DMS153 (cell line): ENCODE results near the gene MBTD1.
"Not testable (repeated sequence)": the region's sequence is repeated elsewhere in the genome, so short reads cannot be mapped to it uniquely, and the experiment has no call there.

Experiments
- DNase-seq: peaks from one replicate; lab custom pipeline; 2025; lab: John Stamatoyannopoulos, UW

The MBTD1 gene

DNA sequence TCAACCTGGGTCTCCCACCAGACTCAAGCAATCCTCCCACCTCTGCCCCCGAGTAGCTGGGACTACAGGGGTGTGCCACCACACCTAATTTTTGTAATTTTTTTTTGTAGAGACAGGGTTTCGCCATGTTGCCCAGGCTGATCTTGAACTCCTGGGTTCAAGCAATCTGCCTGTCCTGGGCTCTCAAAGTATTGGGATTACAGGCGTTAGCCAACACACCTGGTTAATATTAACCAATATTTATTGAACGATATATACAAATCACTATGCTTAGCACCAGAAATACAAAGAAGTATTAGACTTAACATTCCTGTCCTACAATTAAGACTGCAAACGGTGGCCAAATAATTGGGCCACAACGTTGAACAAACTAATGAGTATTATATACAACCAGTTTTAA, 4.2 kb downstream of the MBTD1 start:
- no peak for DNase-seq

DNA sequence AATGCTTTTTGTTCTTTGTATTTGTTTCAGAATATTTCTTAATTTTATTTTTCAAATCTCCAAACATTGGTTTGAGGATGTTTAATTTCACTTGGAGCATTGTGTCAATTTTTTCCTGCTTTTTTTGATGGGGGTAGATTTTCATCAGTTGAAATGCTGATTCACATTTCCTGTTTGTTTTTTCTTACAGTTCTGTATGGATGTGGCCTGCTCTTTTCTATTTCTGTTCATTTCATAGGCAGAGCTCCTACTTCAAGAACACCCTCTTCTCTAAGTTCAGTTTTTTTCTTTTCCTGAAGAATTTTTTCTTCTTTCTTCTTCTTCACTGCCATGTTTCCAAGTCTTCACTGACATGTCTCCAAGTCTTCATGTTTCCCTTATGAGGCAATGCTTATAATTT, 8.8 kb downstream of the MBTD1 start:
- no peak for DNase-seq

DNA sequence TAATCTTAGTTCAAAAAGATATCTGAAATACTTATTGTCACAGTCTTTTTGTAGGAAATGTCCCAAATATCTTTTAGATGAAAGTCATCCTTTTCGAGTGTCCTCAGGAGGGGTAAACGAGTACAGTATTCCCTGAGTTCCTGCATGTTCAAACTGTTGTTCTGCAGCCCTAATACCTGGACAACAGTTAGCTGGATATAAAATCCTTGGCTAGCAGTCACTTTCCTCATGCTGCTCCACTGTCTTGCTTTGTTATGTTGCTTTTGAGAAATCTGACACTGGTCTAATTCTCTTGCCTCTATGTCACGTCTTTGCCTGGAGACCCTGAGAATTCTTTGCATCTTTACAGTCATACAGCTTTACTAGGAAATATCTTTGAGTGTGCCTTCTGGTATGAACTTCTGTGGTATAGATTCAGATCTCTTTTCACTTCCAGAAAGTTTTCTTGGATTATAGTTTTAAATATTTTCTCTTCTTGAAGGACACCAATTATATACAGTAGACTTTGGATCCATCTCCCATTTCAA, 9.5 kb downstream of the MBTD1 start:
- DNase-seq, result no peak

DNA sequence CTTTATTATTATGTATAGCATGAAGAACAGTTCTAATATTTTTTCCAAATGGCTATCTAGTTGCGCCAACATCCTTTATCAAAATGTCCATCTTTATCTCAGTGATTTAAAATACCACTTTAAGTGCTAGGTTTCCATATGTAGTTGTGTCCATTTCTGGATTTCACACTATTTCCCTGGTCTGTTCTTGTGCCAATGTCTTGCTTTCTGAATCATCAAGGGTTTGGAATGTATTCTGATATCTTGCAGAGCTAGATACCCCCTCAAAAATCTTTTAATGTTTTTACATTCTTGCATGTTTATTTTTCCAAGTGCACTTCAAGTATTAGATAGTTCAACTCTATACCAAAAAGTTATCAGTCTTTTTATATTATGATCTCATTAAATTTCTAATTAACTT, 14.3 kb downstream of the MBTD1 start:
- DNase-seq, result no peak

DNA sequence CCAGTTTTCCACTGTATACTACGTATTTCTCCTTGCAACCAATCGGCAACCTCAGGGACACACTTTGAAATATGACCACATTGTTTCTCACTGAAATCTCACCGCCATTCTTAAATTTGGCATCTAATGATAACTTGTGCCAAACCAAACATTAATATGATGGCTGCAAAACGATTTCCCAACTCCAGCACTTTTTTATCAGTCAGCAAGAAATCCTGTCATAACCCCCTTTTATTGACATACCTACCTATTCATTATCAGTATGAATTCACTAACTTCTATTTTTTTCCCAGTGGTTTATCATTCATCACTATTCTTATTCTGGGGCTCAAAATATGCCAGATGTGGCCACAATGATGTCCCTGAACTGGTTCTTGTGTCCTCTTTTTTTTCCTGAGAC, 15.8 kb downstream of the MBTD1 start:
- no peak for DNase-seq

DNA sequence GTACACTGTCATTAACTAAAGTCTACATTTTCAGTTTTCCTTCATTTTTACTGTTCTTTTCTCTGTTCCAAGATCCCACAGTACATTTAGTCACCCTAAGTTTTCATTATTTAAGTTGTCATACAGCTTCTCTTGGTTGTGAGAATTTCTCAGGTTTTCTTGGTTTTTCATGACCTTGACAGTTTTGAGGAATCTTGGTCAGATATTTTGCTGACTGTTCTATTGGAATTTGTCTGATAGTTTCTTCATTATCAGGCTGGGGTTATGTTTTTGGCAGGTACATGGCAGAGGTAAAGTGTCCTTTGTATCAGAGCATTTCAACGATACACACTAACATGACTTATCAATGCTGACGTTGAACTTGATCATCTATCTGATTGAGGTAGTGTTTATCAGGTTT, 19.6 kb downstream of the MBTD1 start:
- no peak for DNase-seq

DNA sequence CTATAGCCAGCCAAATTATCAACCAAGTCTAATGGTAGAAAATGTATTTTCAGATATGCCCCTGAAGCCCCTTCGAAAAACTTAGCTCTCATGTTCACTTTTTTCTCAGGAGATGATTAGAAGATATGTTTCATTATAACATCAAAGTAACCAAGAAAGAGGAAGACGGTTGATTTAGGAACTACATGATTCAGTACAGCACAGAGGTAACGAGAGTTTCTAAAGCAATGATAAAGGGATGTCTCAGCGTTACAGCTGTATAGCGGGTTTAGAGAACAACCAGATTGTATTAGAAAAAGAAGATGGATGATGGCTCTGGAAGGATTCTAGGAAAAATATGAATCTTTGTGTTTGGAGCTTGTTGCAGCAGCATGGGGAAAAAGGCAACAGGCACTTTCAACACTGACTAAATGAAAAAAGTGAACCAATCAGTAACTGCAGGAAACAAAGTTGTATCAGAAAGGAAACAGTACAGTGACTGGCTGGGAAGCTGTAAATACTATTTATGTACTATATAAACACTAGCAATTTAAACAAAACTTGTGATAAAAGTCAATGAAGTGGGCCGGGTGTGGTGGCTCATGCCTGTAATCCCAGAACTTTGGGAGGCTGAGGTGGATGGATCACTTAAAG, 21.5 kb downstream of the MBTD1 start:
- no peak for DNase-seq

DNA sequence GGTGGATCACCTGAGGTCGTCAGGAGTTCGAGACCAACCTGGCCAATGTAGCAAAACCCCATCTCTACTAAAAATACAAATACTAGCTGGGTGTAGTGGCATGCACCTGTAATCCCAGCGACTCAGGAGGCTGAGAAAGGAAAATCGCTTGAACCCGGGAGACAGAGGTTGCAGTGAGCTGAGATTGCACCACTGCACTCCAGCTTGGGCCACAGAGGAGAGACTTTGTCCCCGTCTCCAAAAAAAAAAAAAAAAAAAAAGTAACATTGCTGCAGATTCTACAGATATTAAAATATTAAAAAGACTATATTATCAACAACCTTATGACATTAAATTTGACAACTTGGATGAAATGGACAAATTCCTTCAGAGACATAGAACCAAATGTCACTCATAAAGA, 25.7 kb downstream of the MBTD1 start:
- no peak for DNase-seq

DNA sequence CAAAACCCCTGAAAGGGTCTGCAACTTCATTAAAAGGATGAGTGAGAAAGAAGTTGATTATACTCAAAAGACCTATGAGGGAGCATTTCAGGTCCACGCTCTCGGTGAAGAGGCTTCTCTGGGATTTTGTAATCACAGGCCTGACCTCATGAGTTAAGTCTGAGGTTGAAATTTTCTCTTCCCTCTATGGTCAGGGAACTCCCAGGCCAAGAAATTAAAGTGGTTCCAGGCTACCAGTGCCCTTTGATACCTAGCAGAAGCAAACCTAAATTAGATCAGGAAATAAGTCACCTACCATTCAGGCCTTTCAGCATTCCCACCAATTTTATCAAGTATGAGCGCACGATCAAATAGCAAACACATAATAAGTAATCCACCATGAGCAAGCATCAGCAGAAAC, 27.9 kb downstream of the MBTD1 start:
- DNase-seq, result no peak

DNA sequence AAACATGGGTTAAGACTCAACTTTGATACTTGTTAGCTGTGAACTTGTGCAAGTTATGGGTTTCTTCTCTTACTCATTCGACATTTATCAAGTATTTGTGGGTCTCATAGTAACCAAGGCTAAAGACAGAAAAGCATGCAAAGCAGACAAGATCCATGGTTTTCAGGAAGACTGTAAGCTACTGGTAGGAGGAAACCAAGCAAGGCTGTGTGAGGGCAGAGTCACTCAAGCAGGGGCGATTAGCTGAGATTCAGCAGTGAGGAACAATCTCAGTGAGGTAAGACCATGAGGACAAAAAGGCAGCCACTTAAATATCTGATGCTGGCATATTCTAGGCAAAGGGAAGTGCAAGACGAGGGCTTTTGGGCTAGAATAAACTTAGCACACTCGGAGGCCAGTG, 29.5 kb downstream of the MBTD1 start:
- no peak for DNase-seq

DNA sequence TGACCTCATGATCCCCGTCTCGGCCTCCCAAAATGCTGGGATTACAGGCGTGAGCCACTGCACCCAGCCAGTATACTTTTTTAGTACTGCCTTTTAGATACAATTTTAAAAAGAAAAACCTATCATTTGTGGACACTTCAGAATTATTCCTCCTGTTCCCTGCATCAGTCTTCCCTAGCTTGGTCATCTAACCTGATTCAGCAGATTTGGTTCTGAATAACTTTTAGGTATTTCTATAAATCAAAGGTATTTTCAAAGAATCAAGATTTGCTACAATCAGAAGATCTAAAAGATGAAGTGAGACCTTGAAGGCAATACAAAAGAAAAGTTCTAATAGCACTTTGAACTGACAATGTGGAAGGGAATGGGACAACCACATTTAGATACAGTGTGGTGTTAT, 30.0 kb downstream of the MBTD1 start:
- DNase-seq, result no peak

DNA sequence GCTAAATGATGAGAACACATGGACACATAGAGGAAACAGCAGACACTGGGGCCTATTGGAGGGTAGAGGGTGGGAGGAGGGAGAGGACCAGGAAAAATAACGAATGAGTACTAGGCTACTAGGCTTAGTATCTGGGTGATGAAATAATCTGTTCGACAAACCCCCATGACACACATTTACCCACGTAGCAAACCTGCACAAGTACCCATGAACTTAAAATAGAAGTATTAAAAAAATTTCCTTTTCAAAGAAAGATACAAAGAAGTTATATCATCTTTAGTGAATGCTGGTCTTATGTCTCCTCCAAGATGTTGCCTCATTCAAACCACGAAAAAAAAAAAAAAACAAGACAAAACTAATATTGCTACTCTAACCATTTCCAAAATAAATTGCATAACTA, 31.7 kb downstream of the MBTD1 start:
- no peak for DNase-seq

DNA sequence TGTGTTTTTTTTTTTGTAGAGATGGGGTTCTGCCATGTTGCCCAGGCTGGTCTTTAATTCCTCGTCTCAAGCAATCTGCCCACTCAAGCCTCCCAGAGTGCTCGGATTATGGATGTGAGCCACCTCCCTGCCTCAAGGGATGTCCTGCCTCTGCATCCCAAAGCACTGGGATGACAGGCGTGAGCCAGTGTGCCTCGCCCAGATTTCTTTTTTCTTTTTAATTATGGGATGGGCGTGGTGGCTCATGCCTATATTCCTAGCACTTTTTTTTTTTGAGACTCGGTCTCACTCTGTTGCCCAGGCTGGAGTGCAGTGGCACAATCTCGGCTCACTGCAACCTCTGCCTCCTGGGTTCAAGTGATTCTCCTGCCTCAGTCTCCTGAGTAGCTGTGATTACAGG, 34.3 kb downstream of the MBTD1 start:
- not testable (repeated sequence) for DNase-seq

DNA sequence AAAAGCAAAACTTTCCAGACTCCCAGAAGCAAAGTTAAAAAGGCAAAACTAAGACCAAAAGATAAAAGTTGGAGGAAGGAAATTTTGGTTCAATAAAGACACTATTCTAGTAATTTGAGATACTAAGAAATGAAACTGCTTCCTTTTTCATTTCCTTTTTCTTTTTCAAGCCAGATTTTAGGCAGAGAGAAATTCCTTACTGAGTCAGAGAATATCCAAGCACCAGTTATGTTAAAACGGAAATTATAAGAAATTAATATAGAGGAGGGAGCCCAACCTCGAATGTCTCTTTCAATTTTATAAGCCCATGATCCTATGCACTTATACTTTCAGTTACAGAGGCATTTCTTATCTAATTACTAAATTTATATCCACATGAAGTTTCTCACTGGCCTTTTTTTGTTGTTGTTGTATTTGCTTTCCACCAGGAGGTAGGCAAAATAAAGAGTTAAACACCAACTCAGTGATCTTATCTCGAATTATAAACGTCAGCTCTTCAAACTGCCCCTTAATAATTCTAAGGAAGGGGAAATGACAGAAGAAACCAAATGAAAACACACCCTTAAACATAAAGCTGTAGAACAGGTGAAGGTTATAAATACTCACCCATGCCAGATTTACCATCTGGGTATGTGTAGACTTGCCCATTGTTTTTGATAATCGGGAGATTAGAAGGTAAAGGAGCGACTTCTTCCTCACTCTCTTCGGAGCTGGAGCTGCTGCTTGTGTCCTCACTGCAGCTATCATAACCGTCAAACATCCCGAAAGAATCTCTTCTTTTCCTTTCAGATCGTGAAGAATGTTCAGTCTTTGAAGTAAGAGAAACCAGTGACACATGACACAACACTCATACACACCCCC, 35.2 kb downstream of the MBTD1 start:
- DNase-seq, result no peak

DNA sequence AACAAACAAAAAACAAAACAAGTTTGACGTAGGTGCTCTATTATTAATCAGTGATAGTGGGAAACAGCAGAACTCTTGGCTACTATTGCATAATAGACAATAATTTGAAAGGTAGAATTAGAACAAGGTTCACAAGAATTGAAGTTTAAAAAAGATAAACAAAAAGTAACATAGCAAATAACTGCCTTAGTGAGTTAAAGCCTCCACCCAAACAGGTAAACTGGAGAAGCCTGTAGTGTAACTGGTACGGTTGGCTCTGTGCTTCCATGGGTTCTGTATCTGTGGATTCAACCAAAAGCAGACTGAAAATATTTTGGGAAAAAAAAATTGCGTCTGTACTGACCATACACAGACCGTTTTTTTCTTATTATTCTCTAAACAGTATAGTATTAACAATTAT, 38.5 kb downstream of the MBTD1 start:
- no peak for DNase-seq

DNA sequence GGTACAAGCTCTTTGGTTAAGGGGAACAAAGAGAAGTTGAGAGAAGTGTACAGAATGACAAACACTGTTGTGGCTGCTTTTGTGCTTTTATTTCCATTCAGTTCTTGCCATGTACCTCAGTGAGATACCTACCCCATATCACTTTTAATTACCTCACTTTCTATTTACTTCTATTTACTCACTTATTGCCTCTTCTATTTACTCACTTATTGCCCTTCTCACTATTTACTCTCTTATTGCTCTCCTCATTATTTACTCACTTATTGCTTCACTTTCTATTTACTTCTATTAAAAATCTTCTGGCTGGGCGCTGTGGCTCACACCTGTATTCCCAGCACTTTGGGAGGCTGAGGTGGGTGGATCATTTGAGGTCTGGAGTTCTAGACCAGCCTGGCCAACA, 41.9 kb downstream of the MBTD1 start:
- no peak for DNase-seq

DNA sequence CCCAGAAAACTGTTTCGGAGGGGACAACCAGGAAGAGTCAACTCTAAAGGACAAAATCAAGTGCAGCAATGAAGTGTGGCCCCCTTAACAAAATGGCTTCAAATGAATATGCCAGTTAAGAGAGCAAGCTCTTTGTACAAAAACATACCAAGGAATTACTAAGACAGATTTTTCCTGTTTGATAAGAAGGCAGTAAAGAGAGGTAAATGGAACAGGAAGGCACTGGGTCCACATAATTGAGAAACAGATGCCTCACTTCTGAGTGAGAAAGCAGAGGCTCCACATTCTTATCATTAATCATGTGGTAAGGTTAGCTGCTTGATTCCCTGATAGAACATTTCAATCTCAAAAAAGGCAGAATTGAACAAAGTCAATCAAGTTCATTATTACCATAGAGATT, 44.9 kb downstream of the MBTD1 start:
- DNase-seq, result no peak

DNA sequence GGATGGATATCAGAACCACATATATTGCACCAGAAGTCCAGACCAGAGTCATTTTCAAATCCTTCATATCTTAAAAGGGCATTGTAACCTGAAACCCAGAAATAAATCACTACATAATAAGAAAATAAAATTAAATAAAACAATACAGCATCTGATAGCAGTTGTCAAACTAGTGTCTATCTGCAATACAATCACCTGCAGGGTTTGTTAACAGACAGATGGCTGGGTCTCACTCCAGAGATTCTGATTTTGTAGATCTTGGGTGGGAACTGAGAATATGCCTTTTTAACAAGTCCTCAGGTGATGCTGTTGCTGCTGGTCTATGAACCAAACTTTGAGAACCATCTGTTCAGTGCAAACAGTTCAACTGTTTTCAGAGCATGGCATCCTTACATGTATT, 56.0 kb downstream of the MBTD1 start:
- DNase-seq, result no peak

DNA sequence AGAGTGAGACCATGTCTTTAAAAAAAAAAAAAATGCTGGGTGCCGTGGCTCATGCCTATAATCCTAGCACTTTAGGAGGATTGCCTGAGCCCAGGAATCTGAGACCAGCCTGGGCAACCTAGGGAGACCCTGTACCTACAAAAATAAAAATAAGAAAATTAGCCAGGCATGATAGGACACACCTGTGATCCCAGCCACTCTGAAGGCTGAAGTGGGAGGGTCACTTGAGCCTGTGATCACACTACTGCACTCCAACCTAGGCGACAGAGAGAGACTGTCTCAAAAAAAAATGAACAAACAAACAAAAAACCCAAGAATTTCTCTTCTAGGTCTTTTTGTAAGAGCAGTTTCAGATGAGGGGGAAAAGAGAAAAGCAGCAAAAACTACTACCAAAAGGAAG, 59.0 kb downstream of the MBTD1 start:
- no peak for DNase-seq

DNA sequence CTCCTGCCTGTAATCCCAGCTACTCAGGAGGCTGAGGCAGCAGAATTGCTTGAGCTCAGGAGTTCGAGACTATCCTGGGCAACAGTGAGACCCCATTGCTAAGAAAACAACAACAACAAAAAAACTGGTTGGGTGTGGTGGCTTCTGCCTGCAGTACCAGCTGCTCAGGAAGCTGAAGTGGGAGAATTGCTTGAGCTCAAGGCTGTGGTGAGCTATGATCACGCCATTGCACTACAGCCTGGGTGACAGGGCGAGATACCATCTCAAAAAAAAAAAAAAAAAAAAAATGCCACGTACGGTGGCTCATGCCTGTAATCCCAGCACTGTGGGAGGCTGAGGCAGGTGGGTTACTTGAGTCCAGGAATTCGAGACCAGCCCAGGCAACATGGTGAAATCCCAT, 59.6 kb downstream of the MBTD1 start:
- no peak for DNase-seq

DNA sequence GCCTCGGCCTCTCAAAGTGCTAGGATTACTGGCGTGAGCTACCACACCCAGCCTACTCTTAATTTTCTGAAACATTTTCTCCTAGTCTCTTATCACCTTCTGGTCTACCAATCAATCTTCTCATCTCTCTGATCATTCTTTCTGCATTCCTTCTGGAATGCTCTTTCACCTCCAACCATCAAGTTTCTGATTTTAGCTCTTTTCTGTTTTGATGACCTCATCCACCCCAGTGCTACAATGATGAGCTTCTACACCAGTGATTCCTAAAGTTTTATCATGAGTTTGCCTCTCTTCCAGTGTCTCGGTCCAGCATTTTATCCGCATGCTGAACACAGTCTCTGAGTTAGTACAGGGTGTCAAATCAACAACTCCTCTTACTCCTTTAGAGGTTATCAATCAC, 62.1 kb downstream of the MBTD1 start:
- no peak for DNase-seq

DNA sequence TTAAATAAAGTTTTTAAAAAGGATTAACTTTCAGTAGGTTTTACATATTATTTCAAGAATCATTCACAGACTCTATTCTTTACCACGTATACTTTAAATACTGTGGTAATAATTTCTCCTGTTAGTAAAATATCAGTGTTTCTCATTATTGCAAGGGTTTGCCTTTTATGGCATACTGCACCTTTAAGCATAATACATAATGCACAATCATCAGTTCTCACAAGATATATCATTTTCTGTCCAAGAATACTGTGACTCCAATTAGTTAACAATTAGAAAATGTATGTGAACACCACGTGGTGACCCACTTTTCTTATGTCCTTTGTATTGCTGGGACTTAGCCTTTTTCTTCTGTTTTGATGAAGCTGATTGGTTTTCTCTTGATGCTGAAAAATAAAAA, 68.0 kb downstream of the MBTD1 start:
- DNase-seq, result no peak

DNA sequence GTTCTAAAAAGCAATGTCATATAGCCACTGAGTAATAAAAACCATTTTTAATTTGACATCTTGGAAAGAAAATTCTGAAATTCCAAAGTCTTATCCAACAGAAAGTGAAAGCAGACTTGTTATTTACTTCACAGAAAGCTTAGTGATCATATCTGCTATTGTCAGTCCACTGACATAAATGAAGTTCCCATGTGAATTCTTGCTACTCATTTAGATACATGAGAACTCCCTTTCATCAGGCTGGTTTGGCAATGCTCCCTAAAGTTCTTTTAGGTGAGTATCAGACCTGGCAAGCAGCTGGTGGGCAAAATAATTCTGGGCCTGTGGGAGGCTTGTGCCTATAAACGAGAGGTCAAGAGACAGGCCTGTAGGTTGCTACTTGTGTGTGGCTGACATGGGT, 70.2 kb downstream of the MBTD1 start:
- no peak for DNase-seq

DNA sequence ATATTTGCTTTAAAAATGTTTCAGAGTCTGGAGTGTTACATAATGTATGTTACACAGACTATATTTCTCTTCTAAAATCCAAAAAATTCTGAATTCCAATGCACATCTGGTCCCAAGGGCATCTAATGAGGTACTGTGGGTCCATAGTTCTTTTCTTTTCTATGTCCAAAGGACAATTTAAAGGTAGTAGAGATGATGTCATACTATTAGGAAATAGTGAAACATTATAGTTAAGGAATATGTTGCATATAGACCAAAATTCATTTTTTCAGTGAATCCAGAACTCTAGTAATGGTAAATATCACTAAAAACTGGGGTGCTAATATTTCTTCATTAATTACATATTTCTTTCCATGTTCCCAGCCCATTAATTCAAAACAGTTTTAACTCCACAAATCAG, 70.7 kb downstream of the MBTD1 start:
- DNase-seq, result no peak
